A549 (cell line): ENCODE measurements around the gene BUD23.

Experiments used
- CEBPB ChIP-seq, 2 experiments: fragments of >200 bp in 1 of 2; sonication (Bioruptor Twin) in 1 of 2; formaldehyde crosslinking in 1 of 2; IDR thresholded peaks; 2 replicates each; pipeline ENCODE4 v1.6.1; 2012 to 2016
- EP300 ChIP-seq, 2 experiments: fragments of >200 bp; sonication (Bioruptor Twin); formaldehyde crosslinking; IDR thresholded peaks; 2 replicates in 1 of 2; 3 replicates in 1 of 2; pipeline ENCODE4 v1.6.1; 2016 to 2017
- HDAC2 ChIP-seq: fragments of 200-600 bp; sonication (generic); IDR thresholded peaks from 2 replicates; pipeline ENCODE4 v1.6.1; 2016
- MAFK ChIP-seq: fragments of 450-650 bp; IDR thresholded peaks from 2 replicates; pipeline ENCODE4 v1.6.1; 2014; ENCODE audit not compliant: partially characterized antibody
- POLR2A ChIP-seq: IDR thresholded peaks from 2 replicates; pipeline ENCODE4 v1.6.1; 2012; ENCODE audit warnings: mild to moderate bottlenecking, low read length
- TF ChIP-seq, protein P1 (sequence below): fragments of >200 bp; sonication (Bioruptor Twin); formaldehyde crosslinking; IDR thresholded peaks from 3 replicates; pipeline ENCODE4 v1.5.1; 2016

DNA sequence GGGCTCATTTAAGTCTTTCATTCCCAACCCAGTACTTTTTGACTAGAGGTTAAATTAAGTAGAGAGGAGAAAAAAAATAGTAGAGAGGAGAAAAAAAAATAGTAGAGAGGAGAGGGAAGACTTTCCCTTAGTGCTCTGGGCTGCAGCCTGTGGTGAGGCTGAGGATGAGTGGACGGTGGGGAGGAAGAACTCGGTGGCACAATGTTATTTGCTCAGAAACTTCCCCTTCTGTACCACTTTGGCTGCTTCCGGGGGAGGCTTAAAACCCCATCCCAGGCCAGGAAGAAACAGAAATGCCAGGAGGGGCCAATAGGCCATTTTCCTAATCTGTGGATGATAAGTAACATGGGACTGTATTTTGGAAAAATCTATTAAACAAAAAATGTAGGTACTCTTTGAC is 44.5 kb upstream of the BUD23 start:
- TF ChIP-seq, protein P1, sequence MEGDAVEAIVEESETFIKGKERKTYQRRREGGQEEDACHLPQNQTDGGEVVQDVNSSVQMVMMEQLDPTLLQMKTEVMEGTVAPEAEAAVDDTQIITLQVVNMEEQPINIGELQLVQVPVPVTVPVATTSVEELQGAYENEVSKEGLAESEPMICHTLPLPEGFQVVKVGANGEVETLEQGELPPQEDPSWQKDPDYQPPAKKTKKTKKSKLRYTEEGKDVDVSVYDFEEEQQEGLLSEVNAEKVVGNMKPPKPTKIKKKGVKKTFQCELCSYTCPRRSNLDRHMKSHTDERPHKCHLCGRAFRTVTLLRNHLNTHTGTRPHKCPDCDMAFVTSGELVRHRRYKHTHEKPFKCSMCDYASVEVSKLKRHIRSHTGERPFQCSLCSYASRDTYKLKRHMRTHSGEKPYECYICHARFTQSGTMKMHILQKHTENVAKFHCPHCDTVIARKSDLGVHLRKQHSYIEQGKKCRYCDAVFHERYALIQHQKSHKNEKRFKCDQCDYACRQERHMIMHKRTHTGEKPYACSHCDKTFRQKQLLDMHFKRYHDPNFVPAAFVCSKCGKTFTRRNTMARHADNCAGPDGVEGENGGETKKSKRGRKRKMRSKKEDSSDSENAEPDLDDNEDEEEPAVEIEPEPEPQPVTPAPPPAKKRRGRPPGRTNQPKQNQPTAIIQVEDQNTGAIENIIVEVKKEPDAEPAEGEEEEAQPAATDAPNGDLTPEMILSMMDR = no peak
- TF ChIP-seq HDAC2 (no peak), EP300 (IDR thresholded peaks at IDR 0.05) (no peak), POLR2A (no peak), CEBPB (IDR thresholded peaks at IDR 0.05) (no peak), MAFK (no peak)
